Erythroblast (primary cell): ENCODE results near the gene CDKL1.

Experiments
- GATA1 ChIP-seq: IDR thresholded peaks from 2 replicates; pipeline ENCODE4 v1.6.1; 2011; ENCODE audit warnings: low read depth, mild to moderate bottlenecking, control low read depth, low read length, moderate library complexity
- POLR2A ChIP-seq: IDR thresholded peaks from 2 replicates; pipeline ENCODE4 v1.6.1; 2011; ENCODE audit warnings: mild to moderate bottlenecking, low read length

GRCh38 chr14:50402965-50403364 is 6.3 kb upstream of the CDKL1 start:
- TF ChIP-seq POLR2A (no peak), GATA1 (no peak)
